Kidney (tissue), 14 donors: ENCODE results near the gene ARHGAP40. TPM values are rescaled to one million over a fixed set of nuclear protein-coding genes. Genes with fewer than 3 reads are reported as not detected.

ENCODE experiments used
- DNase-seq, 5 donors: peaks; one replicate each; pipeline ENCODE4 v3.0.0-alpha.2; 2013 to 2020
- FAIRE-seq: peaks from 2 replicates; lab custom pipeline; 2012; peaks lifted over from hg19 to GRCh38; lab: Jason Lieb, UNC
- H3K27ac ChIP-seq, 2 donors: one replicate each; pipeline ENCODE4 v1.7.0; 2013; ENCODE audit warnings: low read depth in 2 of 2, low read length in 2 of 2, inconsistent platforms in 1 of 2
- H3K27me3 ChIP-seq: one replicate; pipeline ENCODE4 v1.7.1; 2013; ENCODE audit warnings: low read length, inconsistent platforms; ENCODE audit not compliant: control insufficient read depth, insufficient read depth
- H3K36me3 ChIP-seq, 3 donors: one replicate each; pipeline versions ENCODE4 v1.7.0 to v1.7.1; 2013; ENCODE audit warnings: low read length in 3 of 3, control low read depth in 1 of 3, inconsistent platforms in 1 of 3; ENCODE audit not compliant: insufficient read depth in 3 of 3, control insufficient read depth in 2 of 3
- H3K4me1 ChIP-seq, 3 donors: one replicate each; pipeline versions ENCODE4 v1.7.0 to v1.7.1; 2013; ENCODE audit warnings: low read length in 3 of 3, inconsistent platforms in 1 of 3, low read depth in 1 of 3; ENCODE audit not compliant: control insufficient read depth in 2 of 3, insufficient read depth in 2 of 3
- H3K4me3 ChIP-seq, 3 donors: one replicate each; pipeline versions ENCODE4 v1.7.0 to v1.8.1; 2013; ENCODE audit warnings: low read length in 3 of 3, control low read depth in 1 of 3, inconsistent platforms in 1 of 3
- H3K9ac ChIP-seq, 3 donors: one replicate each; pipeline versions ENCODE4 v1.7.0 to v1.7.1; 2013; ENCODE audit warnings: low read length in 3 of 3, control low read depth in 1 of 3, inconsistent platforms in 1 of 3
- H3K9me3 ChIP-seq, 3 donors: one replicate each; pipeline versions ENCODE4 v1.7.0 to v1.7.1; 2013; ENCODE audit warnings: low read length in 3 of 3, control low read depth in 1 of 3, inconsistent platforms in 1 of 3; ENCODE audit not compliant: control insufficient read depth in 2 of 3, insufficient read depth in 1 of 3
- intact Hi-C: fragments of 100-400 bp; cut with DNase I; formaldehyde crosslinking; loops from one replicate; pipeline ENCODE4 v1.11.1; 2022
- polyA plus RNA-seq: library from polyadenylated mRNA; stranded (reverse); fragments of 350-450 nt; fragmentation: Illumina TruSeq; extraction: RNeasy Lipid Tissue Mini Kit (QIAGEN cat#74804); gene quantifications from one replicate; pipeline ENCODE4 v1.2.3, GENCODE V29; 2014; ENCODE audit warnings: low read depth, low replicate concordance; ENCODE audit not compliant: insufficient read depth
- total RNA-seq: library from RNA; stranded (reverse); fragmentation: NEBNext Ultra II Directional; extraction: Animal tissue kit (Norgen Biotek cat#: 25700); gene quantifications from one replicate; pipeline ENCODE4 v1.2.1, GENCODE V29; 2021
- TF ChIP-seq, protein P1 (sequence below): IDR thresholded peaks from 3 replicates; pipeline ENCODE4 v1.5.1; 2012; ENCODE audit warnings: mild to moderate bottlenecking, moderate library complexity, borderline replicate concordance; ENCODE audit not compliant: insufficient read depth; ENCODE audit errors: extremely low read depth
- donor health status: control.
- donor health status: control.
- donor health status: control.
- donor health status: control.
- donor health status: control.
- donor health status: DM: yes; HTN: yes; CAD: no.
- donor health status: Normal renal cell carcinoma (clear cell type).

ARHGAP40 gene
- total and polyA plus RNA-seq, 2 donors from 2014 or later, result 1.3 to 20.2 TPM

DNA sequence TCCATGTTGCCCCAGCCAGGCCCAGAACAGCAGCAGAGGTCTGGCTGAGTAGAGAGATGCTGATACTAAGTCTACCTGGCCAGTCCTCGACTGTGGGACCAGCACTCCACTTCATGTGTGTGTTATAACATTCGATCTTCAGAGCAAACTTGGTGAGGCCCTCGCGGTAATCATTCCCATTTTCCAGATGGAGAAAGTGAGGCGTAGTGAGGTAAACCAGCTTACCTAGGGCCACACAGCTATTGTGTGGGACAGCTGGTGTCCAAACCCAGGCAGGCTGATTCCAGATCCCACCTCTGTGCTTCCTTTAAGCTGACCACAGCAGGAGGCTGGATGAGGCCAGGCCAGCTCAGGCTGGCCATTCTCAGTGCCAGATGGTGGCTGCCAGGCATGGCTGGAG is 75.0 kb downstream of the ARHGAP40 start:
- TF ChIP-seq, protein P1, sequence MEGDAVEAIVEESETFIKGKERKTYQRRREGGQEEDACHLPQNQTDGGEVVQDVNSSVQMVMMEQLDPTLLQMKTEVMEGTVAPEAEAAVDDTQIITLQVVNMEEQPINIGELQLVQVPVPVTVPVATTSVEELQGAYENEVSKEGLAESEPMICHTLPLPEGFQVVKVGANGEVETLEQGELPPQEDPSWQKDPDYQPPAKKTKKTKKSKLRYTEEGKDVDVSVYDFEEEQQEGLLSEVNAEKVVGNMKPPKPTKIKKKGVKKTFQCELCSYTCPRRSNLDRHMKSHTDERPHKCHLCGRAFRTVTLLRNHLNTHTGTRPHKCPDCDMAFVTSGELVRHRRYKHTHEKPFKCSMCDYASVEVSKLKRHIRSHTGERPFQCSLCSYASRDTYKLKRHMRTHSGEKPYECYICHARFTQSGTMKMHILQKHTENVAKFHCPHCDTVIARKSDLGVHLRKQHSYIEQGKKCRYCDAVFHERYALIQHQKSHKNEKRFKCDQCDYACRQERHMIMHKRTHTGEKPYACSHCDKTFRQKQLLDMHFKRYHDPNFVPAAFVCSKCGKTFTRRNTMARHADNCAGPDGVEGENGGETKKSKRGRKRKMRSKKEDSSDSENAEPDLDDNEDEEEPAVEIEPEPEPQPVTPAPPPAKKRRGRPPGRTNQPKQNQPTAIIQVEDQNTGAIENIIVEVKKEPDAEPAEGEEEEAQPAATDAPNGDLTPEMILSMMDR, result no peak
- no peak overlapping the region for H3K27ac ChIP-seq
- no peaks in the 10 kb centered on the region for H3K27me3 ChIP-seq
- DNase-seq (no peak), FAIRE-seq (no peak)
- H3K4me3 ChIP-seq, result no peak overlapping the region
- no peaks in the 10 kb centered on the region for H3K9me3 ChIP-seq
- H3K4me1 ChIP-seq, result peaks cover 0 to 6% (median 0%) of the 10 kb centered on the region in 3 donors
- H3K36me3 ChIP-seq, result no peaks in the 10 kb centered on the region
- intact Hi-C loops, result no loop called here
- no peak overlapping the region for H3K9ac ChIP-seq

DNA sequence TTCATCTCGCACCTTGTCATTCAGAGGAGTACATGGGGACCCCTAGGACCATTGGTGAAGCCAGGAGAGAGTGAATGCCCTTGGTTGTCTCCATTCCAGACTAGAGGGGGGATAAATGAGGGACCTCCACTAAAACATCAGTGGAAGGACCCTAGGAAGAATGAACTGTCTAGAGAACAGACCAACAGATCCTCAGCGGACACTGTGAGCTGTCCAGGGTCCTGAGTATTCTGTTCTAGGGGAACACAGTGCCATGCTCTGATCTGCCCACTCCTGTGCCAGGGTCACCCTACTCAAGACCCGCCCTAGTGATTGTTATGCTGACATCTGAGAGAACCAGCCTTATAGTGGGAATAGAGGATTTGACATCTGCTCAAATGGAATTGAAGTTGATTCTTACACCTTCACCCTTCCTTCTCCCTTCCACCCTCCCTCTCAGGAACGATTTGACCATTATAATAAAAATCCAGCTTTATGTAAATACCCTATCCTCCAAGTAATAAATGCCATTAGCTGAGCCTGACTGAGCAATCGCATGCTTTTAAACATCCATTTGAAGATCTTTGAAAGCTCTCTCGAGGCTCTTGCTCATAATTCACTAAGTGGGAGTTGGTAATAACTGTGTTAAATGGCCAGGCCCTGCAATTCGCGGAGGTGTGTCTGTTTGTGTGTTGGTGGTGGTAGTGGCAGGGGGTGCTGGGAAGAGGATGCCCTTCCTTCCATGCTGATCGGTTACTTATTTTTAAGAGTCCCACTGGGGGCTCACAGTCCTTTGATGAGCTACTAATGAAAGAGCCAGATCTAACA is 79.1 kb downstream of the ARHGAP40 start:
- Histone ChIP-seq H3K4me1 (no peaks in the 10 kb centered on the region), H3K4me3 (no peak overlapping the region), H3K27ac (no peak overlapping the region), H3K9ac (no peak overlapping the region), H3K9me3 (no peaks in the 10 kb centered on the region), H3K36me3 (no peaks in the 10 kb centered on the region), H3K27me3 (no peaks in the 10 kb centered on the region)
- FAIRE-seq, result no peak
- peak in 4 of 5 donors; percentile 60 to 89 (median 85) for DNase-seq
- intact Hi-C loops, result no loop called here
- TF ChIP-seq, protein P1, result no peak

DNA sequence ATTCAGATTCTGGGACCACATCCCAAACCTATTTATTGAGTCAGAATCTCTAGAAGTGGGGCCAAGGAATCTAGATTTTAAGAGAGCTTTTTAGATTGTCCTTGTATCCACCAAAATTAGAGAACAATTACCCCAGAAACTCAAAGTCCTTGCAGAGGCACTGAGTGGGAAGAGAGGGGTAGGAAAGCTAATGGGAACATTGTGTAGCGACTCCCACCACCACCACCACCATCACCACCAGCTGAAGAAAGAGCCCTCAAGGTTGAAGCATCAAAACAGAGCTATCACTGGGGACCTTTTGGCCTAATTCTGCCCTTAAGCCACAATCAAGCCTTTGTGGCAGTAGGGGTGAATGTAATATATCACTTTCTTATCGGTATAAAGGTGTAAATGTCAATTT is 83.7 kb downstream of the ARHGAP40 start:
- intact Hi-C loops, result no loop called here
- Histone ChIP-seq H3K27ac (no peak overlapping the region), H3K9ac (no peak overlapping the region), H3K9me3 (no peaks in the 10 kb centered on the region), H3K27me3 (no peaks in the 10 kb centered on the region), H3K36me3 (no peaks in the 10 kb centered on the region), H3K4me3 (no peak overlapping the region), H3K4me1 (no peaks in the 10 kb centered on the region)
- no peak for FAIRE-seq
- TF ChIP-seq, protein P1, result no peak
- no peak for DNase-seq
